Stromal cell of bone marrow (primary cell): ENCODE measurements around the gene DNAJB6.

ENCODE experiments used
- DNase-seq: peaks from one replicate; pipeline ENCODE4 v3.0.0-alpha.2; 2012; ENCODE audit warnings: low read depth

Gene DNAJB6

GRCh38 chr7:157396316-157397035, 59.7 kb downstream of the DNAJB6 start:
- no peak for DNase-seq

GRCh38 chr7:157397036-157397720, 60.4 kb downstream of the DNAJB6 start:
- no peak for DNase-seq

- no peak for DNase-seq
Observed at GRCh38 chr7:157397731-157398691, 61.2 kb downstream of the DNAJB6 start.

GRCh38 chr7:157399086-157399687, 62.4 kb downstream of the DNAJB6 start:
- DNase-seq = no peak

- DNase-seq = no peak
Observed at GRCh38 chr7:157400171-157400860, 63.5 kb downstream of the DNAJB6 start.

GRCh38 chr7:157401567-157402387, 65.0 kb downstream of the DNAJB6 start:
- DNase-seq = no peak

GRCh38 chr7:157402388-157402703, 65.5 kb downstream of the DNAJB6 start:
- DNase-seq = no peak

GRCh38 chr7:157402911-157403534, 66.2 kb downstream of the DNAJB6 start:
- no peak for DNase-seq

GRCh38 chr7:157403646-157404401, 67.0 kb downstream of the DNAJB6 start:
- no peak for DNase-seq

- DNase-seq = no peak
Observed at GRCh38 chr7:157404845-157405481, 68.2 kb downstream of the DNAJB6 start.

GRCh38 chr7:157405501-157405900, 68.7 kb downstream of the DNAJB6 start:
- DNase-seq = no peak

GRCh38 chr7:157405914-157406810, 69.4 kb downstream of the DNAJB6 start:
- DNase-seq = no peak

GRCh38 chr7:157406971-157407370, 70.2 kb downstream of the DNAJB6 start:
- no peak for DNase-seq

- DNase-seq = no peak
Observed at GRCh38 chr7:157407512-157408257, 70.9 kb downstream of the DNAJB6 start.

- no peak for DNase-seq
Observed at GRCh38 chr7:157408258-157409101, 71.7 kb downstream of the DNAJB6 start.

GRCh38 chr7:157409149-157409752, 72.4 kb downstream of the DNAJB6 start:
- no peak for DNase-seq
